Astrocyte of the spinal cord (primary cell): Measurements from ENCODE around the gene CPSF7.
"Not testable (repeated sequence)": the region's sequence is repeated elsewhere in the genome, so short reads cannot be mapped to it uniquely, and the experiment has no call there.

Experiments
- DNase-seq: peaks from one replicate; pipeline ENCODE4 v3.0.0; 2011; ENCODE audit warnings: low read depth, low spot score
- H3K4me3 ChIP-seq: 2 replicates; pipeline ENCODE4 v1.5.1; 2011; ENCODE audit warnings: low read depth, mild to moderate bottlenecking, low read length, moderate library complexity
- CTCF ChIP-seq: IDR thresholded peaks from 2 replicates; pipeline ENCODE4 v1.5.1; 2012; ENCODE audit warnings: low read depth, mild to moderate bottlenecking, low read length, inconsistent platforms
- in situ Hi-C: cut with HindIII; loops from 2 replicates; pipeline ENCODE4 v1.10.0; 2017; ENCODE audit warnings: low sequenced_read_pairs

Gene CPSF7

GRCh38 chr11:61473370-61474012 lies 43.7 kb upstream of the CPSF7 start:
- in situ Hi-C loops, result no loop called here
- no peak overlapping the region for H3K4me3 ChIP-seq
- TF ChIP-seq CTCF, result no peak
- DNase-seq, result no peak

DNA sequence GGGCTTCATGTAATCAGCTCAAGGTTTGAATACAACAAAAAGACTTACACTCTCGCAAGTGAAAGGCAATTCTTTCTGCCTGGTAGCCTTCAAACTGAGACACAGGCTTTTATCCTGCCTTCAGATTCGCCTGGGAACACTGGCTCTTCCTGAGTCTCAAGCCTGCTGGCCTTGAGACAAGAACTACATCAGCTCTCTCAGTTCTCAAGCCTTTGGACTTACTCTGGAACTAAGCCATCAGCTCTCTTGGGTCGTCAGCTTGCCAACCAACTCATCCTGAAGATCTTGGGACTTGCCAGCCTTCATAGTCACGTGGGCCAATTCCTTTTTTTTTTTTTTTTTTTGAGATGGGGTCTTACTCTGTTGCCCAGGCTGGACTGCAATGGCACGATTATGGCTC lies 43.1 kb upstream of the CPSF7 start:
- peak; percentile 38 for DNase-seq
- in situ Hi-C loops, result no loop called here
- no peak overlapping the region for H3K4me3 ChIP-seq
- no peak for TF ChIP-seq CTCF

DNA sequence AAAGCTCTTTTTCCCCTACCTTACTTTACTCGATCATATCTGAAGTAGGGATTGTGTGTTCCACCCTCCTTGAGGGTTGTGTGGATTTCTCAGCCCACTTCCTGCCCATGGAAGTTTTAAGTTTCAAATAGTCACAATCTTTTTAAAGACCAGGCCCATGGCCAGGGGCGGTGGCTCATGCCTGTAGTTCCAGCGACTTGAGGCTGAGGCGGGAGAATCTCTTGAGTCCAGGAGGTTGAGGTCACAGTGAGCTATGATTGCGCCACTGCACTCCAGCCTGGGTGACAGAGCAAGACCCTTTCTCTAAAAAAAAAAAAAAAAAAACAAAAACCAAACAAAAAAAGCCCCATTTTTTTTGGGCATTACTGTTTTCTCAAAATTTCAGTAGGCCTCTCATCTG lies 42.5 kb upstream of the CPSF7 start:
- in situ Hi-C loops, result no loop called here
- no peak for DNase-seq
- no peak for TF ChIP-seq CTCF
- no peak overlapping the region for H3K4me3 ChIP-seq

- TF ChIP-seq CTCF, result no peak
- no peak for DNase-seq
- H3K4me3 ChIP-seq, result no peak overlapping the region
- in situ Hi-C loops, result no loop called here
These were observed 38.2 kb upstream of the CPSF7 start for GRCh38 chr11:61468002-61468401.

DNA sequence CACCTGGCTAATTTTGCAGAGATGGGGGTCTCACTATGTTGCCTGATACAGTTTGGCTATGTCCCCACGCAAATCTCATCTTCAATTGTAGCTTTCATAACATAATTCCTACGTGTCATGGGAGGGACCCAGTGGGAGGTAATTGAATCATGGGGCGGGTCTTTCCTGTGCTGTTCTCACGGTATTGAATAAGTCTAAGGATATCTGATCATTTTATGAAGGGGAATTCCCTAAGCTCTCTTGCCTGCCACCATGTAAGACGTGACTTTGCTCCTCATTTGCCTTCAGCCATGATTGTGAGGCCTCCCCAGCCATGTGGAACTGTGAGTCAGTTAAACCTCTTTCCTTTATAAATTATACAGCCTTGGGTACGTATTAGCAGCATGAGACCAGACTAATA lies 37.8 kb upstream of the CPSF7 start:
- in situ Hi-C loops, DNase-seq, H3K4me3 ChIP-seq: not testable (repeated sequence)

- in situ Hi-C loops, result no loop called here
- DNase-seq, result no peak
- H3K4me3 ChIP-seq, result no peak overlapping the region
- no peak for TF ChIP-seq CTCF
These were observed 31.2 kb upstream of the CPSF7 start for GRCh38 chr11:61460986-61461385.

- in situ Hi-C loops, result no loop called here
- DNase-seq, result no peak
- no peak for TF ChIP-seq CTCF
- H3K4me3 ChIP-seq, result no peak overlapping the region
These were observed 30.7 kb upstream of the CPSF7 start for GRCh38 chr11:61460474-61460881.
